ENCODE results near the gene SNTG2. TPM values are rescaled to one million over a fixed set of nuclear protein-coding genes. Genes with fewer than 3 reads are reported as not detected.

The SNTG2 gene
- total RNA-seq, 1 experiment from 2014 or later = 2.1 TPM

DNA sequence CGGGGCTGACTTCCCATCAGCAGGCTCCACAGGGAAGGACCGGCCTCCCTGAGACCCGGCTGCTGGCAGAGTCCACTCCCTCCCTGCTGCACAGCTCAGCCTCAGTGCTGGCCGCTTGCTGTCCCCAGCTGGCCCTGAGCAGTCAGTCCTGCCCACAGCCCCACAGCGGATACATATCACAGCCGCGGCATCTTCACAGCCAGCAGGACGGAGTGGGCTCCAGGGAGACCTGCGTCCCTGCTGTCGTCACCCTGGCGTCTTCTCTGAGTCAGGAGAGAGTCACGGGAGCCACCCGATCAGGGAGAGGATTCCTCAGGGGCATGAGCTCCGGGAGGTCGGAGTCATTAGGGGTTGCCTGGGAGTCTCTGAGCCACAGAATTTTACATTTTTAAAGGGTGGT lies 13.1 kb upstream of the SNTG2 start:
- DNase-seq = no peak
- Histone ChIP-seq H3K36me3 (replicated peaks; ENCODE audit: control insufficient read depth, insufficient read depth, low read length) (no peaks in the 10 kb centered on the region), H3K27me3 (ENCODE audit: control insufficient read depth, insufficient read depth, low read length) (no peaks in the 10 kb centered on the region), H3K4me3 (ENCODE audit: insufficient read depth, low read depth, low read length) (no peak overlapping the region)

DNA sequence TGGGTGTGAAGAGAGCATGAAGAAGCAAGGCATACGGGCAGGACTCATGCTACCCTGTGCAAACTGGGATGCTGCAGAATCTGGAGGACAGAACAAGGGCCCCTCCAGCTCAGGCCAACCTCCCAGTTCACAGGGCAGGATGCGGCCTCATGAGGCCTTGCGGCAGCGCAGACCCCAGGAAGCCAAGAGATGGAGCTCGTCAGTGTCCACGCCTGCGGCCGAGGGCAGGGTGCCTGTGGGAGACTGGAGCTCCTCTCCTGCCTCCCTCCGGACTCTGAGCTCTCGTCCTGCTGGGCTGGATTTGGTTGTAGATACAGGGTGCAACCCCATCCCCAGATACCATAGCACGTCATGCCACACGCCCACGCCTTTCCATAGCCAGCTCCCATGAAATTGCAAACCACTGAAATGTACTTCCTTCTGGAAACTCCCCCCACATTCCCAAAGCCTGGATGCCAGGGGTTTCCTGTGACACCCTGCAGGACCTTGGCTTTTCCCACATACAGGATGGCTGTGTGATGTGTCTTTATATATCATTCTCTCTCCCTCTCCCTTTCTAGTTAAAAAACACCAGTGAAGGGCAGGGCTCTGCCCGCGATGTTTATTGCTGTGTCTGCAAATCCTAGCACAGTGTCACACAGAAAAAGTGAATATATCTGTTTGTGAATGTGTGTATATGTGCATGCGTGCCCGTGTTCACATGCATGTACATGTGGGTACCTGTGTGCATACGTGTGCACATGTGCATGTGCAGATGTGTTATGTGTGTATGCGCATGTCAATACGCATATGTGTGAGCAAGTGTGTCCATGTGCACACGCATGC lies 12.3 kb upstream of the SNTG2 start:
- Histone ChIP-seq H3K27me3 (ENCODE audit: control insufficient read depth, insufficient read depth, low read length) (no peaks in the 10 kb centered on the region), H3K4me3 (ENCODE audit: insufficient read depth, low read depth, low read length) (no peak overlapping the region), H3K36me3 (replicated peaks; ENCODE audit: control insufficient read depth, insufficient read depth, low read length) (no peaks in the 10 kb centered on the region)
- no peak for DNase-seq

DNA sequence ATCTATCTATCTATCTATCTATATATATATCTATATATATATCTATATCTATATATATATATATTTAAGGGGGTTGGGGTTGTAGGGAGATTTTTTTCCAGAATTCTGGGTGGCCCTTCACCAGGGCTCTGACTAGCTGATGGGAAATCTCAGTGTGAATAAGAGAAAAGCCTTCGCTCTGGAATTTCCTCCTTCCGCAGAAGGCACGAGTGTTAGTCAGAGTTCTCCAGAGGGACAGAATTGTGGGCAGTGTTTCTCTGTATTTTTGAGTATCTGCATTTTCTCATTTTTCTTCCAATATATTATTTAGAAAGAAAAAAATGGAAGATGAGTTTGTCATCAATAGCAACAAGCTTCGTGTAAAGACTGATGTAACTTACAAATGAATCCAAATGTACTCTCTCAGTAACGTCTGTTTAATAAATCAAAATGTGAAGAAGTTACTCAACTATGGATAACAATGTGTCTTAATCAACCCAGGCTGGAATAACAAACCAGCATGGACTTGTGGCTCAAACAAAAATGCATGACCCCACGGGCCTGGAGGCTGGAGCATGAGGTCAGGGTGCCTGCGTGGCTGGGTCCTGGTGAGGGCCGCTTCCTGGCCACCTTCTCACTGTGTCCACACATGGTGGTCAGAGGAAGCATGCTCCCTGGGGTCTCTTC lies 10.6 kb upstream of the SNTG2 start:
- no peak overlapping the region for H3K4me3 ChIP-seq (ENCODE audit: insufficient read depth, low read depth, low read length)
- no peaks in the 10 kb centered on the region for H3K36me3 ChIP-seq (replicated peaks; ENCODE audit: control insufficient read depth, insufficient read depth, low read length)
- DNase-seq = no peak
- no peaks in the 10 kb centered on the region for H3K27me3 ChIP-seq (ENCODE audit: control insufficient read depth, insufficient read depth, low read length)

DNA sequence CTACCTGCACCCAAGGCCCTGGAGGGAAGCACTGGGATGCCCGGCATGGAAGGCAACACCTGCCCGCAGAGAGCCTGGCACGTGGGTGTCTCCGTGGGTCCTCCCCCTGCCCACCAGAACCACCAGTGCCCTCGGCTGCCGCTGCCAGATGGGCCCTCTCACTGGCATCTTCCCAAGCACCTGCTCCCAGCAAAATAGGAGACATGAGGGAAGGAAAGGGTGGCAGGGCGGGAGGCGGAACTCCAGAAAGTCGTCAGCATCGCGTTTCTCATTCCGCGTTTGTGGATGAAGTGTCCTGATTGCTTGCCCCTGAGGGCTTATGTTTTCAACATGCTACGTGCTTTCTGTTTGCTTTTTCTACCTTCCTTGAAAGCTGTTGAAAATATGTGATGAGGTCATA lies 8.8 kb upstream of the SNTG2 start:
- Histone ChIP-seq H3K36me3 (replicated peaks; ENCODE audit: control insufficient read depth, insufficient read depth, low read length) (no peaks in the 10 kb centered on the region), H3K4me3 (ENCODE audit: insufficient read depth, low read depth, low read length) (no peak overlapping the region), H3K27me3 (ENCODE audit: control insufficient read depth, insufficient read depth, low read length) (no peaks in the 10 kb centered on the region)
- DNase-seq = no peak

DNA sequence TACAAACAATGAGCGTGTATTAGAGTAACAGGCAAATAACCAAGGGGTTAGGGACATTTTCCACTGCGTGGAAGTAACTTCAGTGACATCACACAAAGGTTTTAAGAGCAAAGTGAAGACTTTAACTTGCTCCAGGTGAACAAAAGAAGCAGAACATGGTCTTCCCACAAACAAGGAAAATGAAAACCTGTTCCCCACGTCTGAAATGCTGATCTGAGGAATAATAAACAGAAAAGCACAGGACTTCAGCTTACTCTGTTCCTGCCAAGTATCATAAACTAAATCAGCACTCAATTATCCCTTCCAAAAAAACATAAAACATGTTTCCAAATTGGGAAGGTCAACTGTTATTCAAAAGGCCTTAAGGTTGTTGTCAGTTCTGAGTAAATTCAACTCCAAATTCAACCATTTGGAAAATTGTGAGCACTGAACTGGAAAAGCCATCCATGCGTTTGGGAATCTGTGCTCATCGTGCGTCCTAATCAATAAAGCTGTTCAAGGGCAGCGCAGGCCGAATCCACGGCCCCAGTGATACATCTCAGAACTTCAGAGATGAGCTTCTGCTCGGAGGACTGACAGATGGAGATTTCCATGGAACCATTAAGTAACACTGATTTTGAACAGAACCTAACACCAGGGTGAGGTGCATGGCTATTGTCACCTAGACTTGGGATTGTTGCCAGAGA lies 7.7 kb upstream of the SNTG2 start:
- no peak for DNase-seq
- H3K27me3 ChIP-seq (ENCODE audit: control insufficient read depth, insufficient read depth, low read length) = no peaks in the 10 kb centered on the region; the same call in 1 of the 2 replicates
- H3K4me3 ChIP-seq (ENCODE audit: insufficient read depth, low read depth, low read length) = no peak overlapping the region
- no peaks in the 10 kb centered on the region for H3K36me3 ChIP-seq (replicated peaks; ENCODE audit: control insufficient read depth, insufficient read depth, low read length)

DNA sequence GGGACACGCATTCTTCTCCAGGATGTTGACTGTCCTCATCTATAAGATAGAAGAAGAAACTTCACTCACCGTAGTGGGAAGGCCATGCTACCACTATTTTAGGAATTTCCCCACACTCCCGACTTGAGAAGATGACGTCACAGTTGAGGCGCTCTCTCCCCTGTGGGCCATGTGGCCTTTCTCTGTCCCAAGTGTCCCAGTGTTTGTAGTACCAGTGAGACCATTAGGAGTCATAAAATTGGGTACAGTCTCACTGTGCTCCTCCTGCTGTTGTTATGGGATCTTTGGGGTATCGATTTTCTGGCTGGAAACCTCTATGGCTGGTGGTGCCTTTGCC lies 7.2 kb upstream of the SNTG2 start:
- H3K36me3 ChIP-seq (replicated peaks; ENCODE audit: control insufficient read depth, insufficient read depth, low read length) = no peaks in the 10 kb centered on the region
- no peaks in the 10 kb centered on the region; the same call in 1 of the 2 replicates for H3K27me3 ChIP-seq (ENCODE audit: control insufficient read depth, insufficient read depth, low read length)
- no peak for DNase-seq
- no peak overlapping the region for H3K4me3 ChIP-seq (ENCODE audit: insufficient read depth, low read depth, low read length)

DNA sequence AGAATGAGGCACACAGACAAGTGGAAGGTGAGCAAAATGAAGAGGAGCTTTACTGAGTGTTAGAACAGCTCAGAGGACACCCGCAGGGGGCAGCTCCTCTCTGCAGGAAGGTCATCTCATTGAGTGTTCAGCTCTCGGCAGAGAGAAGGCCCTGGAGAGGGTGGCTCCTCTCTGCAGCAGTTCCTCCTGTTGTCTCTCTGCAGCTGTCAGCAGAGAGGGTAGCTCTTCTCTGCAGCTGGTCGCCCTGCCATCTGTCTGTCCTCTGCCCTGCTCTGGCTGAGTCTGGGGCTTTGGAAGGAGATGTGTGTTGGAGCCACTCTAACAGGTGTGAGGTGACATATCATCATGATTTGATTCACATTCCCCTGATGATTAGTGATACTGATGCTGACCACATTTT lies 6.8 kb upstream of the SNTG2 start:
- no peaks in the 10 kb centered on the region; the same call in 1 of the 2 replicates for H3K27me3 ChIP-seq (ENCODE audit: control insufficient read depth, insufficient read depth, low read length)
- H3K4me3 ChIP-seq (ENCODE audit: insufficient read depth, low read depth, low read length) = no peak overlapping the region
- DNase-seq = no peak
- no peaks in the 10 kb centered on the region for H3K36me3 ChIP-seq (replicated peaks; ENCODE audit: control insufficient read depth, insufficient read depth, low read length)

DNA sequence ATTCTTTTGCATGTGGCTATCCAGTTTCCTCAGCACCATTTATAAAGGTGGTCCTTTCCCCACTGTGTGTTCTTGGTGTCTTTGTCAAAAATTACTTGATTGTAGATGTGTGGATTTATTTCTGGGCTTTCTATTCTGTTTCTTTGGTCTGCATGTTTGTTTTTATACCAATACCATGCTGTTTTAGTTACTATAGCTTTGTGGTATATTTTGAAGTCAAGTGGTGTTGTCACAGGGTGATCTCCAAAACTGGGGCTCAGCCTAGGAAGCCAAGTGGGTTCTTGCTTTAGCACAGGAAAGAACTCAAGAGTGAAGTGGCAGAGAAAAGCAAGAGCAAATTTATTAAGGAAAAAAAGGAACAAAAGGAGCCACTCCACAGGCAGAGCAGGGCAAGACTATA lies 6.0 kb upstream of the SNTG2 start:
- H3K4me3 ChIP-seq (ENCODE audit: insufficient read depth, low read depth, low read length) = no peak overlapping the region
- no peak for DNase-seq
- H3K36me3 ChIP-seq (replicated peaks; ENCODE audit: control insufficient read depth, insufficient read depth, low read length) = no peaks in the 10 kb centered on the region
- H3K27me3 ChIP-seq (ENCODE audit: control insufficient read depth, insufficient read depth, low read length) = peaks cover 4% of the 10 kb centered on the region; the same call in 1 of the 2 replicates

DNA sequence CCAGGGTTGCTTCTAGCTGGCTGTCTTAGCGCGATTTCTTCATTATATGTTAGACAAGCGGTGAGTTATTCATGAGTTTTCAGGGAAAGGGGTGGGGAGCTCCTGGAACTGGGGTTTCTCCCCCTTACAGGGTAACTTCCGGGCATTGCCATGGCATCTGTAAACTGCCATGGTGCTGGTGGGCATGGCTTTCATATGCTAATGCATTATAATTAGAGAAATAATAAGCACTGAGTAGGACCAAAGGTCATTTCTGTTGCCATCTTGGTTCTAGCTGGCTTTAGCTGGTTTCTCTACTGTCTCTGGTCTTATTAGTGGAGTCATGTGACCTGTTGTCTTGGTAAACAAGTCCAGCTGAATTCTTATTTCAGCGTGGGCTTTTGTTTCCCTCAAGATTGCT lies 5.5 kb upstream of the SNTG2 start:
- peaks cover 4% of the 10 kb centered on the region; the same call in 1 of the 2 replicates for H3K27me3 ChIP-seq (ENCODE audit: control insufficient read depth, insufficient read depth, low read length)
- no peak for DNase-seq
- H3K36me3 ChIP-seq (replicated peaks; ENCODE audit: control insufficient read depth, insufficient read depth, low read length) = no peaks in the 10 kb centered on the region
- H3K4me3 ChIP-seq (ENCODE audit: insufficient read depth, low read depth, low read length) = no peak overlapping the region

DNA sequence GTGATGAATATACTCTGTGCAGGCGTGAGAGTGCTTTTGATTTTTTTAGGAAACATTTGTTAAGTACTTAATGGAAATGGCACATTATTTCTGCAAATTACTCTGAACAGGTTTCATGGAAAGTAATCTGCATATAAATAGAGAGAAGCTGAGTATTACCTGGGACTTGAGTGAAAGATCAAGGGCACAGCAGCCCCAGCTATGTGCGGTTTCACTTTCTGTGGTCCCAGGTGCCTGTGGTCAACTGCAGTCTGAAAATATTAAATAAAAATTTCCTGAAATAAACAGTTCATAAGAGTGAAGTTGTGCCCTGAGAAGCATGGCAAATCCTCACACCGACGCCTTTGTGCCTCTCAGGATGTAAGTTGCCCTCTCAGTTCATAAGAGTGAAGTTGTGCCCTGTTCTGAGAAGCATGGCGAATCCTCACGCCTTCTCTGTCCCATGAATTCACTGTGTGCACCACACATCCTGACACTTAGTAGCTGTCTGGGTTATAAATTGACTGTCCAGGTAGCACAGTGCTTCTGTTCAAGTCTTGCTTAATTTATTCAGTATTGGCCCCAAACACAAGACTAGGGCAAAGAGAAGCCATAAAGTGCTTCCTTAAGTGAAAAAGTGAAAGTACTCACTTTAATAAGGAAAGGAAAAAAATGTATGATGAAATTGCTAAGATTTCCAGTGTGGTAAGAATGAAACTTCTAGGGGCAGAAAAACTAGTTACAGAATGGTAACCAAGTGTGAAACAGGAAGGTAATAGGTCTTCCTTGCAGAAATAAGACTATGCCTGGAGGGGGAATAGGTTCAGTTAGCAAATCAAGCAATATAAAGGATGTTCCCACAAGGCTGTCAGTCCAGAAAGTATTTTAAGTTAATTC lies 4.3 kb upstream of the SNTG2 start:
- Histone ChIP-seq H3K36me3 (replicated peaks; ENCODE audit: control insufficient read depth, insufficient read depth, low read length) (no peaks in the 10 kb centered on the region), H3K27me3 (ENCODE audit: control insufficient read depth, insufficient read depth, low read length) (peaks cover 7% of the 10 kb centered on the region; the same call in 1 of the 2 replicates), H3K4me3 (ENCODE audit: insufficient read depth, low read depth, low read length) (no peak overlapping the region)
- DNase-seq = no peak

DNA sequence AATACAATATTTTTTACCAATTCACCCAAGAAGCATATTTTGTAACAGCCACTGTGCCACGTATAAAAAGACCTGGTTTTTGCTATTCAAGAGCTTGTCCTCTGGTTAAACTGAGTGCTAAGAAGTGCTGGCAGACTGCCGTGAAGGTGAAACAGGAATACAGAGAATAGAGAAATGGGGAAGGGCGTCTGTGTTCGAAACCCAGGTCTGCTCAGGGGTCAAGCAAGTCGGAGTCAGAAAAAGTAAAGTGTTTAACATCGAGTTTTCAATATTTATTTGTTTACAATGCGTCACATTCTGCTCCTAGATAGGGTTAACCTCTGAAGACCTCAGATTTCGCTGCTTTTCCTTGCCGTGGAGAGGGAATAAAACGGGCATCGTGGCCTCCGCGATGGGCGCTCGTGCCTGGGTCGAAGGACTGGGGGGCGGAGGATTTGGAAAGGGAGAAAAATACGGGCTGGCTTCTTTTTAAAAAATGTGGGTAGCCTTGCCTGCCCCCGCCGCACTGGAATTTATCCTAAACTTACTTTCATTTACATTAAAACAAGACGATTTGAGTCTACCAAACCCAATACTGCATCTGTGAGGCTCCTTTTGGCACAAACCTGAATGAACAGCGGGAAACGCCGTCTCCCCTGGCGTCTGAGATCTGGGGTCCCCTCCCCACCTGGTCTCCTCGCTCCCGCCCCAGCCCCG lies 1.1 kb upstream of the SNTG2 start:
- DNase-seq = no peak
- Histone ChIP-seq H3K27me3 (ENCODE audit: control insufficient read depth, insufficient read depth, low read length) (peaks cover 13% of the 10 kb centered on the region; the same call in 1 of the 2 replicates), H3K36me3 (replicated peaks; ENCODE audit: control insufficient read depth, insufficient read depth, low read length) (no peaks in the 10 kb centered on the region), H3K4me3 (ENCODE audit: insufficient read depth, low read depth, low read length) (peak overlapping the region; percentile 60)

DNA sequence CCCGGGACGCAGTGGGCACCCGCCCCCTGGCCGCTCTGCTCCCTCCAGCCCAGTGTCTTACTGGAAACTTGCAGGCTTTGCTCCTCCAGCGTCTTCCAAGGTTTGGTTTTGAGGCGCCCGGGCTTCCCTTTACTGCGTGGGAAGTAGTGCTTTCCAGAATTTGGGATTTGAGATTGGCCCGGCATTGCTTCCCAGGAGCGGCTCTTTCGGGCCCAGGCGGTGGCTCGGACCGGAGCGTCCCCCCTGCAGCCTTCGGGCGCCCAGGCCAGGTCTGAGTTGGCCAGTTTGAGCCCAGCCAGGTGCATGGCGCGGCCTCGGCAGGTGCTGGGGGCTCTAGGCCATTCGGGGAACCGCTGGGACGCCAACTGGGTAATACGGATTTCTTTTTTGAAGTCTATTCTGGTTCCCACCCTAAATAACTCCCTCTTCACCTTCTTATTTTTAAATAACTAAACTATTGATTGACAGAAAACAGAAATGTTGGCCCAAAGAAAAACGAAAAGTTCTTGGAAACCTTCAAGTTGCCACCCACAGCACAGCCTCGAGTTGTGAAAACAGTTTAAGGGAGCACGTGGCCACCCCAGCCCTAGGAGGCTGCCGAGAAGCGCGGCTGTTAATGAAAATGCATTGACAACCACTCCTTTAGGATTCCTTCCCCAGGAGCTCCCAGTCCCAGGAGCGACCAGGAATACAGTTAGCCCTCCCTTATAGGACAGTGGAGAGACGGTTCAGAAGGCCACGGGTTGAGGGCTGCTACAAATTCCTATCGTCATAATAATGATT lies 766 bp downstream of the SNTG2 start:
- DNase-seq = peak; percentile 77
- peaks cover 13% of the 10 kb centered on the region; the same call in 1 of the 2 replicates for H3K27me3 ChIP-seq (ENCODE audit: control insufficient read depth, insufficient read depth, low read length)
- H3K4me3 ChIP-seq (ENCODE audit: insufficient read depth, low read depth, low read length) = peak overlapping the region; percentile 58
- H3K36me3 ChIP-seq (replicated peaks; ENCODE audit: control insufficient read depth, insufficient read depth, low read length) = no peaks in the 10 kb centered on the region

DNA sequence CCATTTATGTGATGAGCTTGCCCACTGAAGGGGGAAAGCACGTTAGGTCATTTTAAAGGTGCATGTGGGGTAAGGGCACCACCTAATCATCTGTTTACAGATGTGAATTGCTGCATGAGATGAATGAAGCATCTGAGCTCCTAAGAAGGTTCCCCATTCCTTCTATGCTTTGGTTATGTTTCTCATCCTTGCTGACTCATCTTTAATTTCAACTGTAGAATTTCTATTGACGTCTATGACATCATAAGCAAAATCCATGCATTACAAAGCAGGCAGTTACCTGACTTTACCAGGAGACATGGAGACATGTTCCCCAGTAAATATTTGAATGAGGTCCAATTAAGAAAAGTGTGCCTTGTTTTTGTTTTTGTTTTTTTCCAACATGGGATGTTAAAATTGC lies 2.8 kb downstream of the SNTG2 start:
- Histone ChIP-seq H3K27me3 (ENCODE audit: control insufficient read depth, insufficient read depth, low read length) (peaks cover 13% of the 10 kb centered on the region; the same call in 1 of the 2 replicates), H3K36me3 (replicated peaks; ENCODE audit: control insufficient read depth, insufficient read depth, low read length) (no peaks in the 10 kb centered on the region), H3K4me3 (ENCODE audit: insufficient read depth, low read depth, low read length) (no peak overlapping the region)
- DNase-seq = no peak

All from H7 (cell line).